ENCODE measurements around the gene ISOC1.

ISOC1 gene

GRCh38 chr5:129094087-129094923, at the start of gene ISOC1:
Gene ISOC1, plus strand, starts transcription at chr5:129094749. Its CDS starts 18 bp downstream, at chr5:129094767.
- ATAC-seq: peak; percentile 92
- TF ChIP-seq ZC3H10 (CRISPR knock-in tag; IDR thresholded peaks at IDR 0.05) (no peak), TSHZ2 (CRISPR knock-in tag; IDR thresholded peaks at IDR 0.05) (0 out of 2 replicates have a peak, but pooled peaks have one; percentile 18), ZNF70 (CRISPR knock-in tag; IDR thresholded peaks at IDR 0.05) (no peak), ZNF565 (CRISPR knock-in tag; conservative IDR thresholded peaks at IDR 0.05; ENCODE audit: low read depth) (no peak), ARNTL (CRISPR knock-in tag; IDR thresholded peaks at IDR 0.05; ENCODE audit: borderline replicate concordance, low read depth) (no peak), RARB (CRISPR knock-in tag; IDR thresholded peaks at IDR 0.05) (no peak), BACH2 (CRISPR knock-in tag; IDR thresholded peaks at IDR 0.05; ENCODE audit: borderline replicate concordance) (no peak)

- TF ChIP-seq GLIS3 (CRISPR knock-in tag; IDR thresholded peaks at IDR 0.05) (no peak), PATZ1 (CRISPR knock-in tag; IDR thresholded peaks at IDR 0.05; ENCODE audit: borderline replicate concordance) (no peak), ZNF565 (CRISPR knock-in tag; conservative IDR thresholded peaks at IDR 0.05; ENCODE audit: low read depth) (no peak), CSDC2 (CRISPR knock-in tag; IDR thresholded peaks at IDR 0.05) (no peak), ZNF8 (CRISPR knock-in tag; IDR thresholded peaks at IDR 0.05) (no peak), CSRNP3 (CRISPR knock-in tag; IDR thresholded peaks at IDR 0.05) (no peak), POU6F1 (CRISPR knock-in tag; IDR thresholded peaks at IDR 0.05; ENCODE audit: borderline replicate concordance, low read depth) (no peak), TOX (CRISPR knock-in tag; IDR thresholded peaks at IDR 0.05; ENCODE audit: borderline replicate concordance) (no peak), PPARA (CRISPR knock-in tag; IDR thresholded peaks at IDR 0.05; ENCODE audit: borderline replicate concordance) (no peak), RARB (CRISPR knock-in tag; IDR thresholded peaks at IDR 0.05) (no peak), ZFP3 (CRISPR knock-in tag; IDR thresholded peaks at IDR 0.05) (no peak), ESRRG (CRISPR knock-in tag; IDR thresholded peaks at IDR 0.05) (no peak), ARNTL (CRISPR knock-in tag; IDR thresholded peaks at IDR 0.05; ENCODE audit: borderline replicate concordance, low read depth) (no peak), TSHZ2 (CRISPR knock-in tag; IDR thresholded peaks at IDR 0.05) (no peak), ZFP30 (CRISPR knock-in tag; IDR thresholded peaks at IDR 0.05) (no peak), ZNF70 (CRISPR knock-in tag; IDR thresholded peaks at IDR 0.05) (no peak), ISL1 (CRISPR knock-in tag; IDR thresholded peaks at IDR 0.05) (no peak), ZC3H10 (CRISPR knock-in tag; IDR thresholded peaks at IDR 0.05) (no peak), CREB5 (CRISPR knock-in tag; IDR thresholded peaks at IDR 0.05; ENCODE audit: low read depth) (no peak)
- no peak for ATAC-seq
Observed at GRCh38 chr5:129046151-129046550, 48.4 kb upstream of the ISOC1 start.
